Fibroblast of skin of abdomen (primary cell): Measurements from ENCODE around the gene ASB16.

Experiments
- DNase-seq: peaks from one replicate; pipeline ENCODE4 v3.0.0-alpha.2; 2013

Gene ASB16

GRCh38 chr17:44191369-44191768 is 20.9 kb downstream of the ASB16 start:
- no peak for DNase-seq

GRCh38 chr17:44191941-44192496 is 21.5 kb downstream of the ASB16 start:
- no peak for DNase-seq

GRCh38 chr17:44192750-44193149 is 22.2 kb downstream of the ASB16 start:
- DNase-seq: no peak

- DNase-seq: no peak
Observed at GRCh38 chr17:44193326-44194084, 23.0 kb downstream of the ASB16 start.

DNA sequence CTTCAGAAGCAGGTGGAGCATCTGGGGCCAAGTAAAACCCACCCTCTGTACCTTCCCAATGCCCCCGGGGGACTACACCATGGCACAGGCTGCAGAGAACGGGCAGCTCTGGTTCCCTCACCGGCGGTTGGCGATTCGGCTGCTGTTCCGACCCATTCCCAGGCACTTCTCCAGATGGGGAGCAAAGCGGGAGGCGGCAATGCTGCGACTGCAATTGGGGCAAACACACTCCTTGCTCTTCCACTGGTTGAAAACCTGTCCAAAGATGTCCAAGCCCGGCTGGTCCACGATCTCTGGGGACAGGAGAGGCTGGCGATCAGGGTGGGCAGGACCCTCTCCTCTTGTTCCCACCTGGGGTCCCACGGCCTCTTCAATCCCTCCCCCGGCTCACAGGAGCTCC is 26.6 kb downstream of the ASB16 start:
- DNase-seq: no peak

GRCh38 chr17:44197980-44198720 is 27.6 kb downstream of the ASB16 start:
- DNase-seq: peak; percentile 67

DNA sequence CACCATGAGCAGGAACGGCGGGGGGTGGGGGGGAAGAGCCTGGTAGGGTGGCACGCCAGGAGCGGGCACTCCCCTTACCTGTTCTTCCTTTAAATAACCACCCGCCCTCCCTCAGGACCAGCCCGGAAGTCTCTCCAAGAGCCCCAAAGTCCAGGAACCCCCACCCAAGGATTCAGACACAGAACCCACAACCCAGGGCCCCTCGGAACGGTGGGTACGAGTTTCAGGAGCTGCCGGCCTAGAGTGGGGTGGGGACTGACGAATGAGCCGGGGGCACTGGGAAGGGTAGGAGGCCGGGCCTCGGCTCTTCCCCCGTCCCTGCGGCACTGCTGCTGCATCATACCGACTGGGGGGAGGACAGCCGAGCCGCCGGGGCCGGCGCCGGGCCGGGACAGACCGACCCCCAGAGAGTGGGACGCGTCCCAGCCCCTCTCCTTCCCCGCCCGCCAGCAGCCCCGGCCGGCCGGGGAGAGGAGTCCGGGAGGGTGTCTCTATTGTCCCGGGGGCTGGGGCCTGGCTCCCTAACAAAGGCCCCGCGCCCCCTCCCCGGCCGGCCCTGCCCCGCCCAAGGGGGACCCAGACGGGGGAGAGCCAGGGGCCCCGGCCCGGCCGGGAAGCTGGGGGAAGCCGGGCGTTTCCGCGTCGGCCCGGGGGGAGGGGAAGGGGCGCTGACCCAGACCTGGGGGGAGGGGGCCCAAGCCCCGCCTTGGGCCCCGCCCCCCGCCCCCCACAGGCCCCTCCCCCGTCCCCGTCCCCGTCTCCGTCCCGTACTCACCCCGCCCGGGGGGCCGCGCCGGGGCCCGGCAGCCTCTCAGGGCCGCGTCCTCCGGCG is 28.4 kb downstream of the ASB16 start:
- peak; percentile 69 for DNase-seq

DNA sequence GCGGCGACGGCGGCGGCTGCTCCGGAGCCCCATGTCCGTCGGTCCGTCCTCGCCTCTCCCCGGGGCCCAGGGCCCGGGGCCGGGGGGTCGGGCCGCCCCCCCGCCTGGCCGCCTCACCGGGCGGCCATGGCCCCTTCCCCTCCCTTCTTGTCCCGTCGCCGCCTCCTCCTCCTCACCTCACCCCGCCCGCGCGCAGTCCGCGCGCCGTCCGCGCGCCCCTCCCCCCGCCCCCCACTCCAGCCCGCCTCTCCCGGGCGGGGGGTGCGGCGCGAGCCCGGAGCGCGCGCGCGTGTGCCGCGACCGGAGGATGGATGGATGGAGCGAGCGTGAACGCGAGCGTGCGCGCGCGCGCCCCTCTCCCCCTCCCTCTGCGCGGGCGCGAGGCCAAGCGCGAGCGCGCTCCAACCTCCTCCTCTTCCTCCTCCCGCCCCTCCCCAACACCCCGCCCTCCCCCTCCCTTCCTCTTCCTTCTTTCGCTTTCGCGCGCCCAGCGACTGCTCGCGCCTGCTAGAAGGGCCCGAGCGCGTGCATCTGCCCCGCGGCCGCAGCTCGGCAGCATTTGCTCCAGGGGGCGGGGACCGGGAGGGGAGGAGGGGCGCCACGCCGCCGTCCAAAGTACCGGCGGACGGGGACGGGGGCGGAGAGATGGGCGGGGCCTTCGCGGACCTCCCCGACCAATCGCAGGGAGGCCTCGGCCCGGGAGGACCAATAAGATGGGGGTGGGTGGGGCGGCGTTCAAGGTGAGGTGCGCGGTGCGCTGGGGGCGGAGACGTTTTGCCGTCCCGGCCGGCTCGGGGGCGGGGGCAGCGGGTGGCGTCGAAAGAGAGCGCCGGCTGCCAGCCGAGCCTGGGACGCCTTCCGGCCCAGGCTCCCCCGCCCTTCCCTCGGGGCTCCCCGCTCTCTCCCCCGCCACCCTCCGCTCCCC is 29.3 kb downstream of the ASB16 start, which contains the start of gene ATXN7L3:
Gene ATXN7L3, minus strand, starts transcription at position 332 of the 925 bp plus-strand sequence. CDS start 1,814 bp downstream, outside the sequence.
- DNase-seq: peak; percentile 99

DNA sequence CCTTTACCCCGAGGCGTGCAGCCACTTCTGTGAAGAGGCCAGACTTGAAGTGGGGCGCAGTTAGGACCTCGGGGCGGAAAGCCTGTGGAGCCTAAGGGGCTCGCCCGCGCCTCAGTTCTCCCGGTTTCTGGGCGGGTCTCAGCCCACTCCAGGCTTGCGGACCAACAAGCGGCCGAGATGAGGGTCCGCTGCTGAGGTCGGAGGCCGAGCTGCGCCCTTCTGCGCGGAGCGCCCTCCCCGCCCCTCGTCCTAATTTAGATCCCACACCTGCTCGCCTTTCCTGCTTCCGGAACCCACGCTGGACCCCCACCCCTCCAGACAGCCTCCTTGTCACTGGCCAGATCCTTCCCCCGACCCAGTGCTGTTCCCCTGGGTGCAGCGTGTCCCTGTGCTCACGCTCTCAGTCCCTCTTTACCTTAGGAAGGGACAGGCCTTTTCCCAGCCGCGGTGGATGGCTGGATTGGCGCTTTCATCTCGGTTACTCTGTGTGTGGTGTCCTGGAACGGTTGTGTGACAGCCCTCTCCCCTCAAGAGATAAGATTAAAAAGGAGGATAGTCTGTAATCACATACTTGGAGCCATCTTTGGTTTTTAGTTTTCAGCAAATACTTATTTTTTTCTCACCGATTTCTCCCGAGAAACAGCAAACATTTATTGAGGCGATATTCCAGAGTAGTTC is 30.1 kb downstream of the ASB16 start:
- DNase-seq: no peak

DNA sequence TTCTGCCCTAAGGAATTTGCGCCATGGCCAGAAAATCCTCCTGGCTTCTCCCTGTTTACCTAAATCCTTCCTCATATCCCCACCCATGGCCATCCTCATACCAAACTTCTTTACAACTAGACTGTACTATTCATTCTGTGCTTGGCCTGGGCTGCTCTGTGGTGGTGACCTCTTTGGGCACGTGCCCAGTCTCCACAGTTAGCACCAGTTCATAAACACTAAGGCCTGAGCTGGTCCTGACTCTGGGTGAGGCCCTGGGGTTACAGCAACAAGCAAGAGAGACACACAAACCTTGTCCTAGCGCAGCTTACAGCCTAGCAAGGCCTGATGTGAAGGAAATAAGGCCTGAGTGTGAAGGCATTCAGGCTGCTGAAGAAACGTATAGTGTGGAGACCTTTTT is 32.3 kb downstream of the ASB16 start:
- DNase-seq: no peak

- DNase-seq: peak; percentile 52
Observed at GRCh38 chr17:44203731-44204440, 33.4 kb downstream of the ASB16 start.

GRCh38 chr17:44204441-44204882 is 34.0 kb downstream of the ASB16 start:
- DNase-seq: peak; percentile 60

DNA sequence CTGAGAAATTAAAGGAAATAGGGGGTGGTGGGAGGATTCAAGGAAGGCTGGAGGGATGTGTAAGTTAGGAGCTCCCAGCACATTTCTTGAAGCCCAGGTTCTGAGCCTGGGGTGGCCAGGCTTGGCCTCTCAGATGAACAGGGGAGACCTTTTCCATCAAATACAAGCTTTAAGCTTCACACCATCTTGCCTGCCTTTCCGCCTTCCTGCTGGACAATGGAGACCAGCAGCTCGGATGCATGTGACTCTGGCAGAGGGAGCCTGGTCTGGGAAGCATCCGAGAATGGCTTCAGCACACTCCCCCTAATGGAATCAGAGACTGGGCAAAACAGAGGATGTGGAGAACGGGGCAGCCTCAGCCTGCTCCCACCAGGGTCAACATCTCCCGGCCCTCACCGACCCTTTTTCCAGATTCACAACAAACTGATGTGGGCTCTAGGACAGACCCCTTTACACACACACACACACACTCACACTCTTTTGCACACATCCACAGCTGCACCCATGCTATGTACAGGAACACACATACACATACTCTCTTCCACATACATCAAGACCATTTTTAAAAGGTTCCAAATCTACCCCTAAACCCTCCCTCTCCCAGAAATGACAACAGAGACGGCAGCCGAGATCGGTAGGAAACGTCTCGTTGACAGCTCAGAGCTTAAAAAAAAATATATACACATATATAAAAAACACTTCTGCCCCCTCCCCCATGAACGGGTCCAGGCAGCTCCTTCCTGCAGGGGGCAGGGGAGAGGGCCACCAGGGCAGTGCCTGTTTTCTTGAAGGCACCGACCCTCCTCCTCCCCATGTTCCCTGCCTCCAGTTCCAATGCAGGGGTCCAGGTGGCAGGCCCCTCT is 35.7 kb downstream of the ASB16 start:
- DNase-seq: no peak

GRCh38 chr17:44206825-44207155 is 36.3 kb downstream of the ASB16 start:
- DNase-seq: no peak

DNA sequence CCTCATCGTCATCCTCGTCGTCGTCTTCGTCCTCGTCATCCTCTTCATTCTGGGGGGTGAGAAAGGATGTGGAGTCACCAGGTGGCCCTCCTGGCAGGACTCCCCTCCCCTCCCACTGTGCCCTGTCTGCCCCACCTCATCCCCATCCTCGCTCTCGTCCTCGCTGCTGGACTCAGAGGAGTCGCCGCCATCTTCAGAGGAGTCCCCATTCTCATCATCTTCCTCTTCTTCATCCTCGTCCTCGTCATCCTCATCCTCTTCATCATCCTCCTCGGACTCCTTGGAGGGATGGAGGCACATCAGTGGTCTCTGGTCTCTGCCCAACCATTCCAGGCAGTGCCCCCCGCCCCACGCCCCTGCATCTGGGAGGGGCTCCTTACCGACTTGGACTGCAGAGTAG is 36.8 kb downstream of the ASB16 start:
- no peak for DNase-seq

DNA sequence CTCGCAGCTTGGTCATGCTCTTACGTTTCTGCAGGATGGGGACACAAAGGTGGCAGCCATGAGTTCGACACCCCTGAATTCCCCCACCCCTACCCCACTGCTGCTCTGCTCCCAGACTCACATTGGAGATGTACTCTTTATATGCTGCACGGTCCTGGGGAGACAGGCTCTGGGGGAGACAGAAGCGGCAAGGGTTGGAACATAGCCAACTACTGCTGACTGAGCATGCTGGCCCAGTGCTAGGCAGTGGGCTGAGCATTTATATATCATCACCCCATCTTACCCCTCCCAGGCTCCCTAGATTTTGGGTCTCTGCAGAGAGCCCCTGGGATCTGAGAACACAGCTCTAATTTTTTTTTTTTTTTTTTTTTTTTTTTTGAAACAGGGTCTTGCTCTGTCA is 37.2 kb downstream of the ASB16 start:
- no peak for DNase-seq

- no peak for DNase-seq
Observed at GRCh38 chr17:44209786-44210341, 39.4 kb downstream of the ASB16 start.

- peak; percentile 85 for DNase-seq
Observed at GRCh38 chr17:44210342-44211192, 40.1 kb downstream of the ASB16 start.
